HCT116 (cell line): ENCODE data around the gene SLC2A4. TPM values are rescaled to one million over a fixed set of nuclear protein-coding genes. Genes with fewer than 3 reads are reported as not detected.

Experiments used
- ATAC-seq: fragments of 200-7000 bp; cut with Tn5 transposase; 2 replicates; pipeline ENCODE4 v1.9.1; 2020; ENCODE audit warnings: mild to moderate bottlenecking, moderate library complexity
- BruUV-seq: library from RNA; stranded (reverse); fragments of 400-500 nt; replicated peaks from 2 replicates; lab custom pipeline; 2021; lab: Mats Ljungman, UMichigan
- CTCF ChIA-PET: fragments of 300-600 bp; sonication (Branson Sonifier 250); formaldehyde crosslinking; loops from one replicate; lab custom pipeline; 2021; ENCODE audit warnings: antibody characterized with exemption; lab: Charles Lee
- POLR2A ChIA-PET: fragments of 300-600, 350-600 bp; sonication (Branson Sonifier 250); formaldehyde crosslinking; loops from one replicate; lab custom pipeline; 2021; ENCODE audit warnings: antibody characterized with exemption; lab: Charles Lee
- RAD21 ChIA-PET, 2 experiments: fragments of 300-600 bp; sonication (Branson Sonifier 250); formaldehyde crosslinking; loops; one replicate each; lab custom pipeline; 2023; ENCODE audit warnings: low total read pairs in 2 of 2; ENCODE audit not compliant: uncharacterized antibody in 2 of 2, unreplicated experiment in 2 of 2, low non-redundant PET in 1 of 2; lab: Charles Lee
- DNase-seq: peaks from one replicate; pipeline ENCODE4 v3.0.0-alpha.2; 2010; ENCODE audit warnings: low read depth, low spot score
- H2AFZ ChIP-seq: fragments of 200-600 bp; shearing (Covaris generic), sonication (generic); 2 replicates; pipeline ENCODE4 v1.6.1; 2017; ENCODE audit warnings: low read depth, mixed run types, mixed read lengths, antibody characterized with exemption, low read length; ENCODE audit not compliant: poor library complexity, severe bottlenecking
- H3K27ac ChIP-seq: 2 replicates; pipeline ENCODE4 v1.5.1; 2012; ENCODE audit warnings: low read depth, low read length
- H3K27me3 ChIP-seq: fragments of 200-600 bp; sonication (generic); 2 replicates; pipeline ENCODE4 v1.6.1; 2016; ENCODE audit warnings: mixed run types, low read length, mixed read lengths; ENCODE audit not compliant: insufficient read depth
- H3K36me3 ChIP-seq, 2 experiments: fragments of 200-500 bp in 1 of 2; fragments of 200-600 bp in 1 of 2; sonication (Bioruptor generic) in 1 of 2; sonication (generic) in 1 of 2; 2 replicates each; pipeline versions ENCODE4 v1.5.1 to v1.6.1; 2014 to 2016; ENCODE audit warnings: low read length in 2 of 2, inconsistent platforms in 1 of 2, mixed read lengths in 1 of 2, mixed run types in 1 of 2; ENCODE audit not compliant: insufficient read depth in 2 of 2, control insufficient read depth in 1 of 2
- H3K4me1 ChIP-seq, 2 experiments: fragments of 200-600 bp in 1 of 2; sonication (generic) in 1 of 2; 2 replicates each; pipeline versions ENCODE4 v1.5.1 to v1.6.1; 2012 to 2017; ENCODE audit warnings: low read length in 2 of 2, inconsistent platforms in 1 of 2, mild to moderate bottlenecking in 1 of 2, mixed read lengths in 1 of 2, mixed run types in 1 of 2, moderate library complexity in 1 of 2; ENCODE audit not compliant: insufficient read depth in 2 of 2, control insufficient read depth in 1 of 2
- H3K4me2 ChIP-seq: fragments of 200-600 bp; sonication (generic); 2 replicates; pipeline ENCODE4 v1.6.1; 2017; ENCODE audit warnings: mixed run types, low read length, mixed read lengths
- H3K4me3 ChIP-seq, 2 experiments: fragments of 200-600 bp in 1 of 2; sonication (generic) in 1 of 2; replicated peaks in 1 of 2; 2 replicates each; pipeline ENCODE4 v1.5.1; 2011 to 2016; ENCODE audit warnings: low read length in 2 of 2, control low read depth in 1 of 2, low read depth in 1 of 2, mild to moderate bottlenecking in 1 of 2, mixed read lengths in 1 of 2, mixed run types in 1 of 2
- H3K79me2 ChIP-seq: fragments of 200-600 bp; sonication (generic); 2 replicates; pipeline ENCODE4 v1.6.1; 2017; ENCODE audit warnings: mild to moderate bottlenecking, mixed run types, low read length, moderate library complexity, mixed read lengths; ENCODE audit not compliant: insufficient read depth
- H3K9ac ChIP-seq: fragments of 200-600 bp; sonication (generic); 2 replicates; pipeline ENCODE4 v1.6.1; 2016; ENCODE audit warnings: low read length, mixed read lengths
- H3K9me2 ChIP-seq: fragments of 200-600 bp; sonication (generic), shearing (Covaris generic); 2 replicates; pipeline ENCODE4 v1.6.1; 2017; ENCODE audit warnings: mixed run types, mild to moderate bottlenecking, moderate library complexity; ENCODE audit not compliant: insufficient read depth
- H3K9me3 ChIP-seq, 2 experiments: fragments of 200-500 bp in 1 of 2; fragments of 200-600 bp in 1 of 2; sonication (Bioruptor generic) in 1 of 2; sonication (generic) in 1 of 2; 2 replicates each; pipeline ENCODE4 v1.6.1; 2014 to 2017; ENCODE audit warnings: low read length in 2 of 2, mixed read lengths in 2 of 2, inconsistent platforms in 1 of 2, low read depth in 1 of 2, mild to moderate bottlenecking in 1 of 2, mixed run types in 1 of 2, moderate library complexity in 1 of 2; ENCODE audit not compliant: control insufficient read depth in 1 of 2, insufficient read depth in 1 of 2
- H4K20me1 ChIP-seq: fragments of 200-600 bp; sonication (generic), shearing (Covaris generic); 2 replicates; pipeline ENCODE4 v1.6.1; 2017; ENCODE audit warnings: mixed run types, mild to moderate bottlenecking, moderate library complexity; ENCODE audit not compliant: insufficient read depth
- CEBPB ChIP-seq: IDR thresholded peaks from 2 replicates; pipeline ENCODE4 v1.6.1; 2012; ENCODE audit warnings: low read depth
- CTCF ChIP-seq, 3 experiments: fragments of 200-600 bp in 1 of 3; sonication (generic) in 1 of 3; IDR thresholded peaks in 2 of 3; conservative IDR thresholded peaks in 1 of 3; 2 replicates each; pipeline ENCODE4 v1.5.1; 2012 to 2017; ENCODE audit warnings: low read depth in 2 of 3, low read length in 2 of 3, antibody characterized with exemption in 1 of 3, borderline replicate concordance in 1 of 3, control low read depth in 1 of 3, mild to moderate bottlenecking in 1 of 3, mixed read lengths in 1 of 3, mixed run types in 1 of 3, moderate library complexity in 1 of 3; ENCODE audit not compliant: insufficient read depth in 1 of 3
- MAX ChIP-seq: IDR thresholded peaks from 2 replicates; pipeline ENCODE4 v1.6.1; 2012
- POLR2A ChIP-seq: IDR thresholded peaks from 2 replicates; pipeline ENCODE4 v1.7.0; 2011; ENCODE audit warnings: borderline replicate concordance; ENCODE audit not compliant: insufficient read depth, insufficient read length; ENCODE audit errors: extremely low read depth
- POLR2AphosphoS5 ChIP-seq: IDR thresholded peaks from 2 replicates; pipeline ENCODE4 v1.6.1; 2011; ENCODE audit warnings: mild to moderate bottlenecking, low read depth, low read length, moderate library complexity
- RAD21 ChIP-seq: IDR thresholded peaks from 2 replicates; pipeline ENCODE4 v1.6.1; 2012; ENCODE audit warnings: low read depth, mild to moderate bottlenecking
- SIN3A ChIP-seq: IDR thresholded peaks from 2 replicates; pipeline ENCODE4 v1.6.1; 2012; ENCODE audit warnings: low read depth
- intact Hi-C: fragments of 100-400 bp; cut with micrococcal nuclease; formaldehyde crosslinking; loops from 2 replicates; pipeline ENCODE4 v1.10.0; 2022
- total RNA-seq: library from RNA; stranded (reverse); gene quantifications from one replicate; pipeline ENCODE4 v1.2.1, GENCODE V29; 2021; ENCODE audit not compliant: unreplicated experiment

SLC2A4 gene
- total RNA-seq, 1 experiment from 2014 or later, result 2.5 TPM

- no TSS peak for BruUV-seq
- RAD21 ChIA-PET, result interaction anchor here (1.2 to 1.5 kb wide), 3 partner anchors 16 to 156 kb away, joined by 3 to 17 read pairs (median 14); no protein-coding TSS in a partner anchor
- Histone ChIP-seq H3K79me2 (no peaks in the 10 kb centered on the region), H3K27ac (peak overlapping the region; percentile 73), H3K9me2 (no peaks in the 10 kb centered on the region)
- peak; percentile 73 for ATAC-seq
- TF ChIP-seq RAD21 (peak; percentile 98), POLR2A (no peak), SIN3A (no peak), CTCF (IDR thresholded peaks at IDR 0.05 in 2 of 3, conservative IDR thresholded peaks at IDR 0.05 in 1 of 3; ENCODE audit: borderline replicate concordance in 1 of 3, insufficient read depth in 1 of 3, low read depth in 2 of 3, low read length in 2 of 3) (peak; percentile 91 to 97 (median 95)), MAX (peak; percentile 66), POLR2AphosphoS5 (peak; percentile 40; the same call in 1 of the 2 replicates), CEBPB (no peak)
- TF ChIP-seq, all 23 proteins: peak for 4
- ChIA-PET POLR2A (interaction anchor here (0.7 to 1.8 kb wide), 9 partner anchors 16 to 298 kb away, joined by 3 to 8 read pairs (median 4); partner anchors contain the start of genes CD68, NEURL4 and TMEM102), CTCF (interaction anchor here (0.6 to 2.0 kb wide), 12 partner anchors 11 to 280 kb away, joined by 3 to 38 read pairs (median 4); partner anchors contain the start of gene NEURL4)
- intact Hi-C loops, result loop anchor here (1.0 to 2.0 kb wide), 3 partner anchors 16 to 66 kb away; partner anchors contain the start of gene CLDN7
- Histone ChIP-seq H3K4me1 (peaks cover 13 to 34% of the 10 kb centered on the region in 2 experiments), H3K9ac (peak overlapping the region; percentile 93), H3K36me3 (no peaks in the 10 kb centered on the region), H4K20me1 (no peaks in the 10 kb centered on the region), H3K4me3 (peak overlapping the region; percentile 45 to 65), H3K4me2 (peak overlapping the region; percentile 98), H2AFZ (peak overlapping the region; percentile 50), H3K9me3 (no peaks in the 10 kb centered on the region), H3K27me3 (no peaks in the 10 kb centered on the region)
- DNase-seq, result peak; percentile 70
Measured at GRCh38 chr17:7280519-7281073, 922 bp upstream of the SLC2A4 start.
